OCI-LY7 (cell line): ENCODE measurements around the gene LYZL6. TPM values are rescaled to one million over a fixed set of nuclear protein-coding genes. Genes with fewer than 3 reads are reported as not detected.
A peak's percentile ranks its signal among the peaks of the same experiment; 100 is the strongest.

Experiments
- BruUV-seq: library from RNA; stranded (reverse); fragments of 400-500 nt; replicated peaks from 2 replicates; lab custom pipeline; 2021; lab: Mats Ljungman, UMichigan
- CTCF ChIA-PET: fragments of 300-600 bp; sonication (Branson Sonifier 250); formaldehyde crosslinking; loops from one replicate; lab custom pipeline; 2022; ENCODE audit warnings: antibody characterized with exemption; ENCODE audit not compliant: unreplicated experiment; lab: Charles Lee
- POLR2A ChIA-PET: fragments of 300-600 bp; sonication (Branson Sonifier 250); formaldehyde crosslinking; loops from one replicate; lab custom pipeline; 2022; ENCODE audit warnings: antibody characterized with exemption; lab: Charles Lee
- DNase-seq: peaks from one replicate; pipeline ENCODE4 v3.0.0-alpha.2; 2015; ENCODE audit warnings: low spot score
- H2AFZ ChIP-seq: fragments of 200-600 bp; sonication (generic), shearing (Covaris generic); 2 replicates; pipeline ENCODE4 v1.6.1; 2014; ENCODE audit warnings: mild to moderate bottlenecking, antibody characterized with exemption, low read length, moderate library complexity
- H3K27ac ChIP-seq: fragments of 200-600 bp; sonication (generic); 2 replicates; pipeline ENCODE4 v1.5.1; 2014; ENCODE audit warnings: mixed run types, low read depth, mild to moderate bottlenecking, moderate library complexity, low read length, inconsistent platforms; ENCODE audit not compliant: poor library complexity, severe bottlenecking
- H3K36me3 ChIP-seq: fragments of 200-600 bp; sonication (generic); 2 replicates; pipeline ENCODE4 v1.6.1; 2014; ENCODE audit warnings: mild to moderate bottlenecking, antibody characterized with exemption, low read length, moderate library complexity, mixed read lengths; ENCODE audit not compliant: insufficient read depth
- H3K4me1 ChIP-seq: fragments of 200-600 bp; sonication (generic); 2 replicates; pipeline ENCODE4 v1.5.1; 2014; ENCODE audit warnings: mild to moderate bottlenecking, low read length; ENCODE audit not compliant: insufficient read depth, poor library complexity, severe bottlenecking
- H3K4me2 ChIP-seq: fragments of 200-600 bp; sonication (generic); 2 replicates; pipeline ENCODE4 v1.6.1; 2014; ENCODE audit warnings: mild to moderate bottlenecking, low read length
- H3K4me3 ChIP-seq: fragments of 200-600 bp; sonication (generic); 2 replicates; pipeline ENCODE4 v1.5.1; 2014; ENCODE audit warnings: mild to moderate bottlenecking, low read depth, low read length; ENCODE audit not compliant: poor library complexity, severe bottlenecking
- H3K79me2 ChIP-seq: fragments of 200-600 bp; sonication (generic); 2 replicates; pipeline ENCODE4 v1.6.1; 2016; ENCODE audit warnings: low read depth, mild to moderate bottlenecking, low read length, moderate library complexity, mixed read lengths; ENCODE audit not compliant: insufficient read depth
- H3K9me2 ChIP-seq: fragments of 200-600 bp; sonication (generic); 2 replicates; pipeline ENCODE4 v1.6.1; 2016; ENCODE audit warnings: mild to moderate bottlenecking, low read length, mixed read lengths; ENCODE audit not compliant: insufficient read depth
- H3K9me3 ChIP-seq: fragments of 200-600 bp; sonication (generic); 2 replicates; pipeline ENCODE4 v1.6.1; 2014; ENCODE audit warnings: mild to moderate bottlenecking, mixed run types, low read length, mixed read lengths
- H4K20me1 ChIP-seq: fragments of 200-600 bp; sonication (generic); 2 replicates; pipeline ENCODE4 v1.6.1; 2014; ENCODE audit warnings: mild to moderate bottlenecking, antibody characterized with exemption, low read length, moderate library complexity, mixed read lengths; ENCODE audit not compliant: insufficient read depth
- CTCF ChIP-seq: fragments of 200-600 bp; sonication (generic); conservative IDR thresholded peaks from 2 replicates; pipeline ENCODE4 v1.5.1; 2014; ENCODE audit warnings: mild to moderate bottlenecking, antibody characterized with exemption, low read length, moderate library complexity, mixed read lengths
- EZH2phosphoT487 ChIP-seq: fragments of 200-600 bp; sonication (generic); IDR thresholded peaks from 2 replicates; pipeline ENCODE4 v1.6.1; 2018; ENCODE audit warnings: low read depth, borderline replicate concordance, mild to moderate bottlenecking, mixed run types, antibody characterized with exemption, low read length, moderate library complexity, mixed read lengths
- intact Hi-C: fragments of 100-400 bp; cut with micrococcal nuclease; formaldehyde crosslinking; loops from one replicate; pipeline ENCODE4 v1.10.0; 2022; ENCODE audit not compliant: unreplicated experiment
- small RNA-seq: library from RNA; depleted of rRNA; stranded (forward); fragments of <200 nt; gene quantifications from one replicate; pipeline ENCODE3, GENCODE V24; 2014
- total RNA-seq, 2 experiments: library from RNA; depleted of rRNA in 1 of 2; stranded (reverse); fragments of >200 nt in 1 of 2; shearing (Covaris generic) in 1 of 2; gene quantifications; 2 replicates each; pipeline ENCODE4 v1.2.3, GENCODE V29; 2014 to 2022

Gene LYZL6
- total RNA-seq, 2 experiments from 2014 or later, result not detected

- Histone ChIP-seq H2AFZ (no peak overlapping the region), H3K9me2 (no peaks in the 10 kb centered on the region), H3K27ac (no peak overlapping the region), H3K4me3 (no peak overlapping the region), H3K79me2 (no peaks in the 10 kb centered on the region), H3K4me2 (no peak overlapping the region), H3K36me3 (no peaks in the 10 kb centered on the region), H3K9me3 (no peaks in the 10 kb centered on the region), H4K20me1 (no peaks in the 10 kb centered on the region), H3K4me1 (no peaks in the 10 kb centered on the region)
- no peak for DNase-seq
- intact Hi-C loops, result no loop called here
- ChIA-PET CTCF (no interaction called here), POLR2A (interaction anchor here (0.7 kb wide), 2 partner anchors 28 to 222 kb away, joined by 3 to 4 read pairs; no protein-coding TSS in a partner anchor)
- TF ChIP-seq EZH2phosphoT487 (no peak), CTCF (no peak)
- no TSS peak for BruUV-seq
Measured at GRCh38 chr17:35889818-35890773, 53.4 kb downstream of the LYZL6 start.

- Histone ChIP-seq H3K79me2 (no peaks in the 10 kb centered on the region), H3K9me2 (no peaks in the 10 kb centered on the region), H3K36me3 (no peaks in the 10 kb centered on the region), H3K4me1 (no peaks in the 10 kb centered on the region), H3K4me3 (no peak overlapping the region), H3K4me2 (no peak overlapping the region), H3K9me3 (no peaks in the 10 kb centered on the region), H4K20me1 (no peaks in the 10 kb centered on the region), H2AFZ (no peak overlapping the region), H3K27ac (no peak overlapping the region)
- ChIA-PET CTCF (no interaction called here), POLR2A (interaction anchor here (0.7 kb wide), 1 partner anchor 9 kb away, joined by 3 read pairs; no protein-coding TSS in a partner anchor)
- intact Hi-C loops, result no loop called here
- TF ChIP-seq CTCF, result no peak
- no peak for TF ChIP-seq EZH2phosphoT487
- DNase-seq, result no peak
- BruUV-seq, result no TSS peak
Measured at GRCh38 chr17:35889241-35889640, 54.3 kb downstream of the LYZL6 start.

Small RNA genes within 50 kb of the gene (small RNA-seq; reads per million reads assigned to genes)
- 5,943 reads per million, percentile 100 among the genes with 10 or more reads in this experiment for gene RF00100

Other genes starting within 250 kb of the LYZL6 start
- gene RASL10B, start 212.1 kb downstream of the LYZL6 start, total RNA-seq (2014; rRNA removed; shearing (Covaris generic)), result not detected in 2 replicates
- not detected in 2 replicates for gene RASL10B, start 212.1 kb downstream of the LYZL6 start, total RNA-seq (2022)
- not detected in 2 replicates for gene GAS2L2, start 190.5 kb downstream of the LYZL6 start, total RNA-seq (2014; rRNA removed; shearing (Covaris generic))
- 0.21 TPM in 1 of 2 replicates, not detected in the other for gene GAS2L2, start 190.5 kb downstream of the LYZL6 start, total RNA-seq (2022)
- gene C17orf50, start 182.8 kb downstream of the LYZL6 start, total RNA-seq (2014; rRNA removed; shearing (Covaris generic)), result not detected in 2 replicates
- not detected in 2 replicates for gene C17orf50, start 182.8 kb downstream of the LYZL6 start, total RNA-seq (2022)
- not detected in 2 replicates for gene MMP28, start 148.1 kb downstream of the LYZL6 start, total RNA-seq (2014; rRNA removed; shearing (Covaris generic))
- not detected in 2 replicates for gene MMP28, start 148.1 kb downstream of the LYZL6 start, total RNA-seq (2022)
- gene TAF15, start 134.2 kb downstream of the LYZL6 start, total RNA-seq (2014; rRNA removed; shearing (Covaris generic)), result 61.9 and 65.9 TPM in 2 replicates
- 256 and 279 TPM in 2 replicates for gene TAF15, start 134.2 kb downstream of the LYZL6 start, total RNA-seq (2022)
- not detected in 2 replicates for gene HEATR9, start 74.8 kb downstream of the LYZL6 start, total RNA-seq (2014; rRNA removed; shearing (Covaris generic))
- not detected in 2 replicates for gene HEATR9, start 74.8 kb downstream of the LYZL6 start, total RNA-seq (2022)
- not detected in 2 replicates for gene CCL5, start 63.4 kb downstream of the LYZL6 start, total RNA-seq (2014; rRNA removed; shearing (Covaris generic))
- gene CCL5, start 63.4 kb downstream of the LYZL6 start, total RNA-seq (2022), result 0.41 and 0.88 TPM in 2 replicates
- gene RDM1, start 12.9 kb downstream of the LYZL6 start, total RNA-seq (2014; rRNA removed; shearing (Covaris generic)), result 3.3 and 4.1 TPM in 2 replicates
- 11.0 and 16.4 TPM in 2 replicates for gene RDM1, start 12.9 kb downstream of the LYZL6 start, total RNA-seq (2022)
- gene CCL16, start 37.8 kb upstream of the LYZL6 start, total RNA-seq (2014; rRNA removed; shearing (Covaris generic)), result not detected in 2 replicates
- not detected in 2 replicates for gene CCL16, start 37.8 kb upstream of the LYZL6 start, total RNA-seq (2022)
- gene CCL14, start 43.0 kb upstream of the LYZL6 start, total RNA-seq (2014; rRNA removed; shearing (Covaris generic)), result not detected in 2 replicates
- gene CCL14, start 43.0 kb upstream of the LYZL6 start, total RNA-seq (2022), result not detected in 2 replicates
- gene CCL15, start 57.8 kb upstream of the LYZL6 start, total RNA-seq (2014; rRNA removed; shearing (Covaris generic)), result not detected in 2 replicates
- gene CCL15, start 57.8 kb upstream of the LYZL6 start, total RNA-seq (2022), result not detected in 2 replicates
- gene CCL23, start 74.3 kb upstream of the LYZL6 start, total RNA-seq (2014; rRNA removed; shearing (Covaris generic)), result not detected in 2 replicates
- not detected in 2 replicates for gene CCL23, start 74.3 kb upstream of the LYZL6 start, total RNA-seq (2022)
- not detected in 2 replicates for gene CCL18, start 120.6 kb upstream of the LYZL6 start, total RNA-seq (2014; rRNA removed; shearing (Covaris generic))
- not detected in 2 replicates for gene CCL18, start 120.6 kb upstream of the LYZL6 start, total RNA-seq (2022)
- not detected in 2 replicates for gene CCL3, start 146.4 kb upstream of the LYZL6 start, total RNA-seq (2014; rRNA removed; shearing (Covaris generic))
- gene CCL3, start 146.4 kb upstream of the LYZL6 start, total RNA-seq (2022), result not detected in 2 replicates
- 0.09 TPM in 1 of 2 replicates, not detected in the other for gene CCL4, start 160.1 kb upstream of the LYZL6 start, total RNA-seq (2014; rRNA removed; shearing (Covaris generic))
- not detected in 2 replicates for gene CCL4, start 160.1 kb upstream of the LYZL6 start, total RNA-seq (2022)
- 1.5 and 3.0 TPM in 2 replicates for gene TBC1D3B, start 232.9 kb upstream of the LYZL6 start, total RNA-seq (2014; rRNA removed; shearing (Covaris generic))
- gene TBC1D3B, start 232.9 kb upstream of the LYZL6 start, total RNA-seq (2022), result 12.8 and 13.8 TPM in 2 replicates